GM13976 (cell line): ENCODE measurements around the gene KMT2A.
"Not testable (repeated sequence)": the region's sequence is repeated elsewhere in the genome, so short reads cannot be mapped to it uniquely, and the experiment has no call there.

Source experiments
- DNase-seq: peaks from one replicate; pipeline ENCODE4 v3.0.0; 2012; ENCODE audit warnings: low spot score
- CTCF ChIP-seq: IDR thresholded peaks from 2 replicates; pipeline ENCODE4 v1.5.1; 2012; ENCODE audit warnings: borderline replicate concordance, mild to moderate bottlenecking; ENCODE audit not compliant: insufficient read depth; ENCODE audit errors: extremely low read depth, missing control alignments, control extremely low read depth
- in situ Hi-C: fragments of 300-500 bp; cut with MboI; formaldehyde crosslinking; loops from one replicate; pipeline ENCODE4 v1.12.0; 2022; ENCODE audit warnings: low sequenced_read_pairs, mixed read lengths, inconsistent platforms; ENCODE audit not compliant: unreplicated experiment

Gene KMT2A

DNA sequence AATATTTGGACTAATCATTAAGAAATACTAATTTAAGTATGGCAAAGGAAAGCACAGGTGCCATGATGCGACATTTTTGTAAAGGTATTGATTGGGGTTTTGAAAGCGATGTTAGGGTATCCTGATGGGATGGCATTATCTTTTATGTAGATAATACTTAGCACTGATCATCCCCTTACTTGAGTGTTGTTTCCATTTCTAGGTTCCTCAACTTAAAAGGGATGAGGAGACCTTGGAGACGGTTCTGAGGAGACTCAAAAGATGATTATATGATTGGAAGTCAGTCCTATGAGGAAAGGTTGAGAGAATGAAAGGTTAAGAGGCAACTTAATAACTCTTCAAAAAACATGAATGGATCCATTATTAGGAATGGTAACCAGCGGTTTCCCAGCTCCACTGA, 11.1 kb downstream of the KMT2A start:
- in situ Hi-C loops: no loop called here
- no peak for TF ChIP-seq CTCF
- DNase-seq: no peak

- DNase-seq: peak; percentile 67
- no peak for TF ChIP-seq CTCF
- in situ Hi-C loops: no loop called here
Measured at GRCh38 chr11:118448294-118448693, 12.0 kb downstream of the KMT2A start.

DNA sequence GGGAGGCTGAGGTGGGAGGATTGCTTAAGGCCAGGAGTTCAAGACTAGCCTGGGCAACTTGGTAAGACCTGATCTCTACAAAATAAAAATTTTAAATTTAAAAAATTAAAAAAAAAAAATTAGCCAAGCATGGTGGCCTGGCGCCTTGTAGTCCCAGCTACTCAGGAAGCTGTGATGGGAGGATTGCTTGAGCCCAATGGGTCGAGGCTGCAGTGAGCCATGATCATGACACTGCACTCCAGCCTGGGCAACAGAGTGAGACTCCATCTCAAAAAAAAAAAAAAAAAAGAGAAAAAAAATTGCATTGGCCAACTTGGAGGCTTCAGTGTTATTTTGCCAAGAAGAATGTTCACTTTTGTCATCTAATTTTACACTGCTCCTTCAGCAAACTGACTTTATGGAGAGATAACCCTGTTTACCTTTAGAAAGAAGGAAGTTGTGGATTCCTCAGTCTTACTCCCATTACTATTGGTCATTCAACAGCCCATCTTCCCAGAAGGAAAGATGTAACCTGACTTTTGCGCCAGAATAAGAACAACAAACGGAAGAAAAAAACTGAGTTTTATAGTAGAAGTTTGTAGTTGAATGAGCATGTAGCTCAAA, 13.1 kb downstream of the KMT2A start:
- in situ Hi-C loops: no loop called here
- no peak for DNase-seq
- no peak for TF ChIP-seq CTCF

- in situ Hi-C loops: no loop called here
- TF ChIP-seq CTCF: no peak
- no peak for DNase-seq
Measured at GRCh38 chr11:118450451-118450850, 14.2 kb downstream of the KMT2A start.

DNA sequence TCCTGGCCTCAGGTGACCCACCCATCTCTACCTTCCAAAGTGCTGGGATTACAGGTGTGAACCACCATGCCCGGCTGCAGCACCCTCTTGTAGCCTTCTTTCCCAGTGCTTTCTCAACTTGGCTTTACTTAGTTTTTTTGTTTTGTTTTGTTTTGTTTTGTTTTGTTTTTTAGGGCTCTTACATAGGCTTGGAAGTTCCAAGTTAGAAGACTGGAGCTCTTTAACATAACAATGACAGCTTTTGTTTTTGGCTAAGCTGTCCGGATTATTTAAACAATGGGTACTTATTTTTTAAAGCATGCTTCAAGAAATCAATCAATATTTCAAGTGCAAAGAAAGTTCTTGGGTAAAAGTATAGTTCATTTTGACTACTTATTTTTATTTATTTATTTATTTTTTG, 25.9 kb downstream of the KMT2A start:
- DNase-seq: no peak
- in situ Hi-C loops: no loop called here
- TF ChIP-seq CTCF: no peak

- in situ Hi-C loops: not testable (repeated sequence)
Measured at GRCh38 chr11:118468968-118469367, 32.7 kb downstream of the KMT2A start.

DNA sequence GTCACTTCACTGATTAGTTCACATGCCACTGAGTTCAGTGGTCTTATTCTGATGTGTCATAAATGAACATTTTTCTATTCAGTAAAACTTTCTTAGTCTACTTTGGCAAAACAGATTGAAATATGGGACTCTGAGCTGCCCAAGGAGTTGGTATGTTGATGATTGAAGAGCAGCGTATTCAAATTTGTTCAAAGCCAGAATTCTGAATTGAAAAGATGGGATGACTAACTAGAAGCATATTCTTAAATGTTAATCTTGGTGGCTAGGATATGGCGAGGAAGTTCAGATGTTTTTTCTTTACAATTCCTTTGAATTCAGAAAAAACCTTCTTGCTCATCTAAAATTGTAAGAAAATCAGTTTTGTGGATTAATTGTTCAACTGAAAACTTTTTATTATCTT, 34.7 kb downstream of the KMT2A start:
- DNase-seq: no peak
- no peak for TF ChIP-seq CTCF
- in situ Hi-C loops: no loop called here

More at GRCh38 chr11:118468968-118469367, 32.7 kb downstream of the KMT2A start:
- DNase-seq: not testable (repeated sequence)

- in situ Hi-C loops: no loop called here
- DNase-seq: no peak
- no peak for TF ChIP-seq CTCF
Measured at GRCh38 chr11:118473537-118473936, 37.2 kb downstream of the KMT2A start.
